SK-N-SH treated with all-trans-retinoic acid at 6 μM for 48 hours (cell line): ENCODE results near the gene BCL6B.

Source experiments
- ATAC-seq: fragments of 200-7000 bp; cut with Tn5 transposase; 3 replicates; pipeline ENCODE4 v1.9.1; 2020; ENCODE audit warnings: mild to moderate bottlenecking, moderate library complexity
- ARNTL ChIP-seq: fragments of 450-650 bp; formaldehyde crosslinking; IDR thresholded peaks from 2 replicates; pipeline ENCODE4 v1.5.0; 2020; ENCODE audit warnings: low read depth, mild to moderate bottlenecking, moderate library complexity, borderline replicate concordance
- BACH2 ChIP-seq: fragments of 250-450 bp; sonication (Bioruptor Pico); IDR thresholded peaks from 2 replicates; pipeline ENCODE4 v1.9.0; 2021; ENCODE audit warnings: mild to moderate bottlenecking, borderline replicate concordance
- CREB5 ChIP-seq: fragments of 250-450 bp; sonication (Bioruptor Pico); IDR thresholded peaks from 2 replicates; pipeline ENCODE4 v1.5.1; 2020; ENCODE audit warnings: low read depth, mild to moderate bottlenecking, moderate library complexity
- CSDC2 ChIP-seq: fragments of 250-450 bp; sonication (Bioruptor Pico); IDR thresholded peaks from 2 replicates; pipeline ENCODE4 v1.5.0; 2020; ENCODE audit warnings: mild to moderate bottlenecking, moderate library complexity
- ESRRG ChIP-seq: fragments of 250-450 bp; sonication (Bioruptor Pico); IDR thresholded peaks from 2 replicates; pipeline ENCODE4 v1.6.1; 2021; ENCODE audit warnings: mild to moderate bottlenecking
- GLIS3 ChIP-seq: fragments of 250-450 bp; sonication (Bioruptor Pico); IDR thresholded peaks from 2 replicates; pipeline ENCODE4 v1.5.0; 2020; ENCODE audit warnings: mild to moderate bottlenecking, moderate library complexity
- ISL1 ChIP-seq: fragments of 250-450 bp; sonication (Bioruptor Pico); IDR thresholded peaks from 2 replicates; pipeline ENCODE4 v2.1.2; 2022; ENCODE audit warnings: mild to moderate bottlenecking, moderate library complexity
- OSR1 ChIP-seq: fragments of 250-450 bp; sonication (Bioruptor Pico); IDR thresholded peaks from 2 replicates; pipeline ENCODE4 v1.8.0; 2022; ENCODE audit warnings: moderate library complexity, mild to moderate bottlenecking, inconsistent platforms
- PPARA ChIP-seq: fragments of 250-450 bp; sonication (Bioruptor Pico); IDR thresholded peaks from 2 replicates; pipeline ENCODE4 v1.5.0; 2020; ENCODE audit warnings: mild to moderate bottlenecking, borderline replicate concordance
- RARB ChIP-seq: fragments of 250-450 bp; sonication (Bioruptor Pico); IDR thresholded peaks from 2 replicates; pipeline ENCODE4 v1.8.0; 2021; ENCODE audit warnings: mild to moderate bottlenecking, moderate library complexity
- SNAI2 ChIP-seq: fragments of 250-450 bp; sonication (Bioruptor Pico); IDR thresholded peaks from 2 replicates; pipeline ENCODE4 v1.5.0; 2020; ENCODE audit warnings: mild to moderate bottlenecking, moderate library complexity
- TCF4 ChIP-seq: fragments of 250-450 bp; sonication (Bioruptor Pico); IDR thresholded peaks from 2 replicates; pipeline ENCODE4 v1.8.0; 2021; ENCODE audit warnings: mild to moderate bottlenecking, moderate library complexity, borderline replicate concordance
- TOX ChIP-seq: fragments of 250-450 bp; sonication (Bioruptor Pico); IDR thresholded peaks from 2 replicates; pipeline ENCODE4 v1.8.0; 2021; ENCODE audit warnings: mild to moderate bottlenecking, moderate library complexity, borderline replicate concordance
- TSHZ2 ChIP-seq: fragments of 250-450 bp; sonication (Bioruptor Pico); IDR thresholded peaks from 2 replicates; pipeline ENCODE4 v1.5.0; 2020; ENCODE audit warnings: mild to moderate bottlenecking, moderate library complexity
- ZC3H10 ChIP-seq: fragments of 250-450 bp; sonication (Bioruptor Pico); IDR thresholded peaks from 2 replicates; pipeline ENCODE4 v1.5.1; 2021; ENCODE audit warnings: mild to moderate bottlenecking, moderate library complexity
- ZFP3 ChIP-seq: fragments of 250-450 bp; sonication (Bioruptor Pico); IDR thresholded peaks from 2 replicates; pipeline ENCODE4 v1.5.0; 2020; ENCODE audit warnings: mild to moderate bottlenecking, moderate library complexity
- ZFP30 ChIP-seq: fragments of 450-650 bp; formaldehyde crosslinking; IDR thresholded peaks from 2 replicates; pipeline ENCODE4 v1.5.0; 2022; ENCODE audit warnings: mild to moderate bottlenecking, moderate library complexity
- ZNF565 ChIP-seq: fragments of 450-650 bp; formaldehyde crosslinking; conservative IDR thresholded peaks from 2 replicates; pipeline ENCODE4 v1.5.0; 2020; ENCODE audit warnings: low read depth, mild to moderate bottlenecking, moderate library complexity
- ZNF70 ChIP-seq: fragments of 450-650 bp; formaldehyde crosslinking; IDR thresholded peaks from 2 replicates; pipeline ENCODE4 v1.5.0; 2020; ENCODE audit warnings: mild to moderate bottlenecking, moderate library complexity
- ZNF8 ChIP-seq: fragments of 450-650 bp; formaldehyde crosslinking; IDR thresholded peaks from 2 replicates; pipeline ENCODE4 v1.5.0; 2020; ENCODE audit warnings: mild to moderate bottlenecking, moderate library complexity
- TF ChIP-seq, protein P1 (sequence below): fragments of 250-450 bp; sonication (Bioruptor Pico); IDR thresholded peaks from 2 replicates; pipeline ENCODE4 v1.8.0; 2020; ENCODE audit warnings: mild to moderate bottlenecking, moderate library complexity, borderline replicate concordance
- TF ChIP-seq, protein P2 (sequence below): fragments of 250-450 bp; sonication (Bioruptor Pico); IDR thresholded peaks from 2 replicates; pipeline ENCODE4 v1.5.1; 2021; ENCODE audit warnings: mild to moderate bottlenecking, moderate library complexity
- TF ChIP-seq, protein P3 (sequence below): fragments of 250-450 bp; sonication (Bioruptor Pico); IDR thresholded peaks from 2 replicates; pipeline ENCODE4 v1.8.0; 2021; ENCODE audit warnings: low read depth, mild to moderate bottlenecking, moderate library complexity, borderline replicate concordance

BCL6B gene

DNA sequence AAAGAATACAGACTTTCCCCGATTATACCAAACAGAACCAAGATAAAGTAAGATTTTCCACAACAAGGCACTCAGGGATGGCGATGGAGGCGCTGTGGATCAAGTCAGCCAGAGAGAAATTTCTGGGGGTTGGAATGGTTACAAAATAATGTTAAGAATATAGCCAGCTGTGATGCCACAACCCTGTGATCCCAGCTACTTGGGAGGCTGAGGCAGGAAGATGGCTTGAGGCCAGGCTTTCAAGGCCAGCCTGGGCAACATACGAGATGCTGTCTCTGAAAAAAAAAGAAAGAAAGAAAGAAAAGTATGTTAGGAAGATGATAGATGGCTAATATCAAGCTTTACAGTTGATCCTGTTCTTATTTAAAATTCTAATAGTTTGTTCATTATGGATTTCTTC is 37.6 kb upstream of the BCL6B start:
- ATAC-seq, result no peak
- TF ChIP-seq RARB, result no peak
- TF ChIP-seq ZFP30, result no peak
- no peak for TF ChIP-seq TCF4
- no peak for TF ChIP-seq ZNF565 (CRISPR knock-in tag)
- TF ChIP-seq ZC3H10 (CRISPR knock-in tag), result no peak
- TF ChIP-seq, protein P1, sequence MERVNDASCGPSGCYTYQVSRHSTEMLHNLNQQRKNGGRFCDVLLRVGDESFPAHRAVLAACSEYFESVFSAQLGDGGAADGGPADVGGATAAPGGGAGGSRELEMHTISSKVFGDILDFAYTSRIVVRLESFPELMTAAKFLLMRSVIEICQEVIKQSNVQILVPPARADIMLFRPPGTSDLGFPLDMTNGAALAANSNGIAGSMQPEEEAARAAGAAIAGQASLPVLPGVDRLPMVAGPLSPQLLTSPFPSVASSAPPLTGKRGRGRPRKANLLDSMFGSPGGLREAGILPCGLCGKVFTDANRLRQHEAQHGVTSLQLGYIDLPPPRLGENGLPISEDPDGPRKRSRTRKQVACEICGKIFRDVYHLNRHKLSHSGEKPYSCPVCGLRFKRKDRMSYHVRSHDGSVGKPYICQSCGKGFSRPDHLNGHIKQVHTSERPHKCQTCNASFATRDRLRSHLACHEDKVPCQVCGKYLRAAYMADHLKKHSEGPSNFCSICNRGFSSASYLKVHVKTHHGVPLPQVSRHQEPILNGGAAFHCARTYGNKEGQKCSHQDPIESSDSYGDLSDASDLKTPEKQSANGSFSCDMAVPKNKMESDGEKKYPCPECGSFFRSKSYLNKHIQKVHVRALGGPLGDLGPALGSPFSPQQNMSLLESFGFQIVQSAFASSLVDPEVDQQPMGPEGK (CRISPR knock-in tag), result no peak
- no peak for TF ChIP-seq OSR1 (CRISPR knock-in tag)
- TF ChIP-seq PPARA, result no peak
- no peak for TF ChIP-seq GLIS3 (CRISPR knock-in tag)
- no peak for TF ChIP-seq ZNF8 (CRISPR knock-in tag)
- TF ChIP-seq ESRRG (CRISPR knock-in tag), result no peak
- no peak for TF ChIP-seq CSDC2 (CRISPR knock-in tag)
- no peak for TF ChIP-seq ISL1 (CRISPR knock-in tag)
- TF ChIP-seq TOX (CRISPR knock-in tag), result no peak

GRCh38 chr17:6986676-6987075 is 36.2 kb upstream of the BCL6B start:
- TF ChIP-seq RARB (no peak), ZFP3 (CRISPR knock-in tag) (no peak), ZNF565 (CRISPR knock-in tag) (no peak), SNAI2 (CRISPR knock-in tag) (no peak), CREB5 (CRISPR knock-in tag) (no peak), OSR1 (CRISPR knock-in tag) (no peak), ZNF8 (CRISPR knock-in tag) (no peak), ZNF70 (CRISPR knock-in tag) (no peak)
- TF ChIP-seq, protein P2, sequence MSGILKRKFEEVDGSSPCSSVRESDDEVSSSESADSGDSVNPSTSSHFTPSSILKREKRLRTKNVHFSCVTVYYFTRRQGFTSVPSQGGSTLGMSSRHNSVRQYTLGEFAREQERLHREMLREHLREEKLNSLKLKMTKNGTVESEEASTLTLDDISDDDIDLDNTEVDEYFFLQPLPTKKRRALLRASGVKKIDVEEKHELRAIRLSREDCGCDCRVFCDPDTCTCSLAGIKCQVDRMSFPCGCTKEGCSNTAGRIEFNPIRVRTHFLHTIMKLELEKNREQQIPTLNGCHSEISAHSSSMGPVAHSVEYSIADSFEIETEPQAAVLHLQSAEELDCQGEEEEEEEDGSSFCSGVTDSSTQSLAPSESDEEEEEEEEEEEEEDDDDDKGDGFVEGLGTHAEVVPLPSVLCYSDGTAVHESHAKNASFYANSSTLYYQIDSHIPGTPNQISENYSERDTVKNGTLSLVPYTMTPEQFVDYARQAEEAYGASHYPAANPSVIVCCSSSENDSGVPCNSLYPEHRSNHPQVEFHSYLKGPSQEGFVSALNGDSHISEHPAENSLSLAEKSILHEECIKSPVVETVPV (CRISPR knock-in tag), result no peak
- TF ChIP-seq, protein P3, sequence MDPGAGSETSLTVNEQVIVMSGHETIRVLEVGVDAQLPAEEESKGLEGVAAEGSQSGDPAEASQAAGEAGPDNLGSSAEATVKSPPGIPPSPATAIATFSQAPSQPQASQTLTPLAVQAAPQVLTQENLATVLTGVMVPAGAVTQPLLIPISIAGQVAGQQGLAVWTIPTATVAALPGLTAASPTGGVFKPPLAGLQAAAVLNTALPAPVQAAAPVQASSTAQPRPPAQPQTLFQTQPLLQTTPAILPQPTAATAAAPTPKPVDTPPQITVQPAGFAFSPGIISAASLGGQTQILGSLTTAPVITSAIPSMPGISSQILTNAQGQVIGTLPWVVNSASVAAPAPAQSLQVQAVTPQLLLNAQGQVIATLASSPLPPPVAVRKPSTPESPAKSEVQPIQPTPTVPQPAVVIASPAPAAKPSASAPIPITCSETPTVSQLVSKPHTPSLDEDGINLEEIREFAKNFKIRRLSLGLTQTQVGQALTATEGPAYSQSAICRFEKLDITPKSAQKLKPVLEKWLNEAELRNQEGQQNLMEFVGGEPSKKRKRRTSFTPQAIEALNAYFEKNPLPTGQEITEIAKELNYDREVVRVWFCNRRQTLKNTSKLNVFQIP (CRISPR knock-in tag), result no peak

DNA sequence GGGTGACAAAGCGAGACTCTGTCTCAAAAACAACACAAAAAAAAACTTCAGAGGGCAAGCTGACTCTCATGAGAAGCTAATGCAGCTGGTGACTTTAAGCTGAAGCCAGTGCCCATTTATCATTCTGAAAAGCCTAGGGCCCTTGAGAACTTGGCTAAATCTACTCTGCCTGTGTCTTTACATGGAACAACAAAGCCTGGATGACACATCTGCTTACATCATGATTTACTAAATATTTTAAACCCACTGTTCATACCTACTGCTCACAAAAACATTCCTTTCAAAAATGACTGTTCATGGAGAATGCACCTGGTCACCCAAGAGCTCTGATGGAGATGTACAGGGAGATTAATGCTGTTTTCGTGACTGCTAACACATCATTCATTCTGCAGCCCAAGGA is 33.1 kb upstream of the BCL6B start:
- ATAC-seq, result no peak
- TF ChIP-seq CSDC2 (CRISPR knock-in tag), result no peak
- no peak for TF ChIP-seq ZNF8 (CRISPR knock-in tag)
- TF ChIP-seq, protein P2 (CRISPR knock-in tag), result no peak
- no peak for TF ChIP-seq ZNF565 (CRISPR knock-in tag)
- TF ChIP-seq TOX (CRISPR knock-in tag), result no peak
- no peak for TF ChIP-seq TSHZ2 (CRISPR knock-in tag)
- TF ChIP-seq TCF4, result no peak
- TF ChIP-seq ISL1 (CRISPR knock-in tag), result no peak
- TF ChIP-seq RARB, result no peak
- TF ChIP-seq ZFP3 (CRISPR knock-in tag), result no peak
- TF ChIP-seq, protein P1 (CRISPR knock-in tag), result no peak
- no peak for TF ChIP-seq SNAI2 (CRISPR knock-in tag)
- TF ChIP-seq ARNTL, result no peak
- TF ChIP-seq CREB5 (CRISPR knock-in tag), result no peak
- no peak for TF ChIP-seq BACH2 (CRISPR knock-in tag)
- TF ChIP-seq ZFP30, result no peak

More at GRCh38 chr17:6986676-6987075, 36.2 kb upstream of the BCL6B start:
- no peak for ATAC-seq
